SU-DHL-6 (cell line): ENCODE measurements around the gene DICER1.

ENCODE experiments used
- EZH2phosphoT487 ChIP-seq: fragments of 200-600 bp; sonication (generic), shearing (Covaris generic); conservative IDR thresholded peaks from 2 replicates; pipeline ENCODE4 v1.6.1; 2018; ENCODE audit warnings: mild to moderate bottlenecking, antibody characterized with exemption, low read length, moderate library complexity, mixed read lengths
- TF ChIP-seq, protein P1 (sequence below): fragments of 200-600 bp; sonication (generic); IDR thresholded peaks from one replicate; pipeline ENCODE4 v1.5.1; 2017; ENCODE audit warnings: antibody characterized with exemption, mild to moderate bottlenecking, low read length, moderate library complexity; ENCODE audit not compliant: insufficient read depth, poor library complexity, severe bottlenecking

DNA sequence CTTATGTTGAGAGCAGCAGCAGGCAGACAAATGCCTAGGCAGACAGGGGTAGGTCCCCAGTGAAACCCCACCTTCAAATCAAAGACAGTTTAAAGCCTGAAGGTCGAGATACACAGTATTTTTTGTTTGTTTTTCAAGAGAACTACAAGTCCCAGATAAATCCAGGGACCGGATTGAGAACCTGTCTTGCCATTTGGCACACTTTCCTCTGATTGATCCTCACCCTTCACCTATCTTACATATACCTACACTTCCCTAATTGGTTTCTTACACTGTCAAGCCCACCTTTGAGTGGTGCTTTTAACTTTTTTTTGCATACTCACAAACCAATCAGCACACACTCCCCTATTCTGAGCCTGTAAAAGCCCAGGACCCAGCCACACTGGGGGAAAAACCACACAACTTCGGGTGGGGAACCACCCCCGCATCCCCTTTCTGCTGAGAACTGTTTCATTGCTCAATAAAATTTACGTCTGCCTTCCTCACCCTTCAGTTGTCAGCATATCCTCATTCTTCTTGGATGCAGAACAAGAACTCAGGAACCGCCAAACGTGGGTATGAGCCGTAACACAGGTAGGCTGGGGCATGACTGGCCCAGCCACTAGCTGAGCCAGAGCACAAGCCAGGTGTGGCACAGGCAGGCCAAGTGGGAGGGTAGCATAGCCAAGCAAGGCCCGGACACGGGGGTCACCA, 11.1 kb downstream of the DICER1 start:
- TF ChIP-seq, protein P1, sequence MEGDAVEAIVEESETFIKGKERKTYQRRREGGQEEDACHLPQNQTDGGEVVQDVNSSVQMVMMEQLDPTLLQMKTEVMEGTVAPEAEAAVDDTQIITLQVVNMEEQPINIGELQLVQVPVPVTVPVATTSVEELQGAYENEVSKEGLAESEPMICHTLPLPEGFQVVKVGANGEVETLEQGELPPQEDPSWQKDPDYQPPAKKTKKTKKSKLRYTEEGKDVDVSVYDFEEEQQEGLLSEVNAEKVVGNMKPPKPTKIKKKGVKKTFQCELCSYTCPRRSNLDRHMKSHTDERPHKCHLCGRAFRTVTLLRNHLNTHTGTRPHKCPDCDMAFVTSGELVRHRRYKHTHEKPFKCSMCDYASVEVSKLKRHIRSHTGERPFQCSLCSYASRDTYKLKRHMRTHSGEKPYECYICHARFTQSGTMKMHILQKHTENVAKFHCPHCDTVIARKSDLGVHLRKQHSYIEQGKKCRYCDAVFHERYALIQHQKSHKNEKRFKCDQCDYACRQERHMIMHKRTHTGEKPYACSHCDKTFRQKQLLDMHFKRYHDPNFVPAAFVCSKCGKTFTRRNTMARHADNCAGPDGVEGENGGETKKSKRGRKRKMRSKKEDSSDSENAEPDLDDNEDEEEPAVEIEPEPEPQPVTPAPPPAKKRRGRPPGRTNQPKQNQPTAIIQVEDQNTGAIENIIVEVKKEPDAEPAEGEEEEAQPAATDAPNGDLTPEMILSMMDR, result no peak
- TF ChIP-seq EZH2phosphoT487, result no peak
